Measurements from ENCODE around the gene SCAF1.

SCAF1 gene

DNA sequence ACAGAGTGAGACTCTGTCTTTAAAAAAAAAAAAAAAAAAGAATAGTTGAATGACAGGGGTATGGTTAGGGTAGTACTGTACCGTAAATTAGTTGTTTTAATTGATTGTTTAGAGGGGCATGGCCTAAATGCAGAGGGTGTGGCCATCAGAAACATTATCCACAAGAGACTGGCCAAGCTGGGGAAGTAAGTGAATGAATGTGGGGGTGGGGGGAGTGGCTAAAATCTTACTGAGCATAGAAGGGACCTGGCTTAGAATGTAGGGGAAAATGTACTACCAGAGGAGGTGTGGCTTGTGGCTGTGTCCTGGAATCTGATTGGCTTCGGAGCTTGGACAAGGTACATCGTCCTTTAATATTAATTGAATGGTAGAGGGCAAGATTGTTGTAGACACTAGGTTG is 27.5 kb downstream of the SCAF1 start:
- Histone ChIP-seq H3K4me1 (ENCODE audit: low read depth, poor library complexity, severe bottlenecking) (peaks cover 13% of the 10 kb centered on the region), H3K27ac (no peak overlapping the region), H4K20me1 (ENCODE audit: insufficient read depth) (no peaks in the 10 kb centered on the region), H3K9ac (no peak overlapping the region), H3K4me3 (IDR thresholded peaks at IDR 0.05; ENCODE audit: insufficient read depth, low read depth, low read length) (no peak overlapping the region), H2AFZ (ENCODE audit: low read depth) (no peak overlapping the region), H3K4me2 (no peak overlapping the region), H3K36me3 (ENCODE audit: insufficient read depth) (no peaks in the 10 kb centered on the region), H3K79me2 (ENCODE audit: insufficient read depth, low read depth) (peaks cover 26% of the 10 kb centered on the region), H3K27me3 (ENCODE audit: insufficient read depth, low read depth) (no peaks in the 10 kb centered on the region)
- TF ChIP-seq, protein P1, sequence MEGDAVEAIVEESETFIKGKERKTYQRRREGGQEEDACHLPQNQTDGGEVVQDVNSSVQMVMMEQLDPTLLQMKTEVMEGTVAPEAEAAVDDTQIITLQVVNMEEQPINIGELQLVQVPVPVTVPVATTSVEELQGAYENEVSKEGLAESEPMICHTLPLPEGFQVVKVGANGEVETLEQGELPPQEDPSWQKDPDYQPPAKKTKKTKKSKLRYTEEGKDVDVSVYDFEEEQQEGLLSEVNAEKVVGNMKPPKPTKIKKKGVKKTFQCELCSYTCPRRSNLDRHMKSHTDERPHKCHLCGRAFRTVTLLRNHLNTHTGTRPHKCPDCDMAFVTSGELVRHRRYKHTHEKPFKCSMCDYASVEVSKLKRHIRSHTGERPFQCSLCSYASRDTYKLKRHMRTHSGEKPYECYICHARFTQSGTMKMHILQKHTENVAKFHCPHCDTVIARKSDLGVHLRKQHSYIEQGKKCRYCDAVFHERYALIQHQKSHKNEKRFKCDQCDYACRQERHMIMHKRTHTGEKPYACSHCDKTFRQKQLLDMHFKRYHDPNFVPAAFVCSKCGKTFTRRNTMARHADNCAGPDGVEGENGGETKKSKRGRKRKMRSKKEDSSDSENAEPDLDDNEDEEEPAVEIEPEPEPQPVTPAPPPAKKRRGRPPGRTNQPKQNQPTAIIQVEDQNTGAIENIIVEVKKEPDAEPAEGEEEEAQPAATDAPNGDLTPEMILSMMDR (conservative IDR thresholded peaks at IDR 0.05; ENCODE audit: low read depth, low read length): no peak

DNA sequence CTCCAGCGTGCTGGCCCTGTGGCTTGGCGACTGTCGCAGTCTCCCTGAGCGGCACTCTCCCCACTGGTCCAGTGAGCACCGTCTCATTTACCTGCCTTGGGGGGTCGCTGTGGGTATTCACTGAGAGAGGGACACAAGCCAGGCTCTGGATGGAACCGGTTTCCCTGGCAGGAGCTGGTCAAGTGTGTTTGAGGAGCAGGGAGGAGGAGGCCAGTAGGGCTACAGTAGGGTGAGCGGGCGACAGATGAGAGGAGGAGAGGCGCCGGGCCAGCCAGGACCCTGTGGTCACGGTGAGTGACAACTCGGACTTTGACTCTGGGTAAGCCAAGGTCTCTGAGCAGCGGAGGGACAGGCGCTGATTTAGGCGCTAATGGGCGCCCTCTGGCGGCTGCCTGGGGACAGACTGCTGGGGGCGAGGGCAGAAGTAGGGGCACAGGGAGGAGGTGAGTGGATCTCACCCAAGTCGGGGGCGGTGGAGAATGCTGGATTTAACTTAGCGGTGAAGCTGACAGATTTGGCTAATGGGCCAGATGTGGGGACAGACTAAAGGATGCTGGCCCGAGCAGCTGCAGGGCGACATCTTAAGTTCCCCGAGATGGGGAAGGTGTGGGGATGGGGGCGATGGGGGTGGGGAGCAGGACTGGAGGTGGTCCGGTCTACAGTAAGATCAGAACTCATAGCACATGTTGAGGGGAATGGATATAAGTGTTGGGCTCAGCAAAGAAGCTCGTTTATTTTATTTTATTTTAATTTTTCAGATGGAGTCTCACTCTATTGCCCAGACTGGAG is 30.3 kb downstream of the SCAF1 start:
- 0 out of 2 replicates have a peak overlapping the region, but pooled peaks have one; percentile 9 for H2AFZ ChIP-seq (ENCODE audit: low read depth)
- H3K36me3 ChIP-seq (ENCODE audit: insufficient read depth): no peaks in the 10 kb centered on the region
- TF ChIP-seq, protein P1 (conservative IDR thresholded peaks at IDR 0.05; ENCODE audit: low read depth, low read length): peak; percentile 93
- H3K9ac ChIP-seq: no peak overlapping the region
- no peaks in the 10 kb centered on the region for H4K20me1 ChIP-seq (ENCODE audit: insufficient read depth)
- H3K4me1 ChIP-seq (ENCODE audit: low read depth, poor library complexity, severe bottlenecking): peaks cover 18% of the 10 kb centered on the region
- H3K4me2 ChIP-seq: peak overlapping the region; percentile 25; the same call in 1 of the 2 replicates
- H3K27me3 ChIP-seq (ENCODE audit: insufficient read depth, low read depth): no peaks in the 10 kb centered on the region
- peaks cover 8% of the 10 kb centered on the region; the same call in 1 of the 2 replicates for H3K79me2 ChIP-seq (ENCODE audit: insufficient read depth, low read depth)
- no peak overlapping the region for H3K4me3 ChIP-seq (IDR thresholded peaks at IDR 0.05; ENCODE audit: insufficient read depth, low read depth, low read length)
- H3K27ac ChIP-seq: no peak overlapping the region; the same call in 1 of the 2 replicates

DNA sequence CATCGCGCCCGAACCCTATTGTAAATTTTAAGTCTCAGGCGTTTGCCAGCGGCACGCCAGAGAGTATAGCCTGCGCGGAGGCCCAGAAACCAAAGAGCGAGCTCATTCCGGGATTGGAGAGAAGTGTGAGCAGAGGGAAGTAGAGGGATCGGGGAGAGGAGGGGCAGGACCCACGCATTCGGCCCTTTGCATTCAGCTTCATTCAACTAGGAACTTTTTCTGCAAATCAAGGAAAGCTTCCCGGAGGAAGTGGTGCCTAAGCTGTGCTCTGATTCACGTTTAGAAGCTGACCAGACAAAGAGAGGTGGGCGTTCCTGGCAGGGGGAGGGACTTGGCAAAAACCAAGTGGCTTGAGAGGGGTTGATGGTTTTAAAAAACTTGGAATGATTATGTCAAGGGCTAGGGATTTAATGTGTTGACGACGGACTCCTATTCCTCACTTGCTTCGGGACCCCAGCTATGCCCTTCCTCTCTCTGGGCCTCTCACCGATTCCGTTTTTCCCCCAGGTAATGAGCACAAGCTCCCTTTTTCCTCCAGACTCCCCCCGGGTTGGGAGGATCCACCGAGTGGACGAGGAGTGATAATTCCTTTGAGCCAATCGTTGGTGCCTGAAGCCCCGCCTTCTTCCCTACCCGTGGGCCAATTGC is 34.3 kb downstream of the SCAF1 start:
- Histone ChIP-seq H3K27ac (peak overlapping the region; percentile 94), H4K20me1 (ENCODE audit: insufficient read depth) (peaks cover 8% of the 10 kb centered on the region; the same call in 1 of the 2 replicates), H3K27me3 (ENCODE audit: insufficient read depth, low read depth) (no peaks in the 10 kb centered on the region), H3K4me2 (peak overlapping the region; percentile 59), H3K4me3 (IDR thresholded peaks at IDR 0.05; ENCODE audit: insufficient read depth, low read depth, low read length) (no peak overlapping the region), H3K9ac (peak overlapping the region; percentile 73), H3K79me2 (ENCODE audit: insufficient read depth, low read depth) (peaks cover 42% of the 10 kb centered on the region), H2AFZ (ENCODE audit: low read depth) (peak overlapping the region; percentile 56), H3K36me3 (ENCODE audit: insufficient read depth) (no peaks in the 10 kb centered on the region; the same call in 1 of the 2 replicates), H3K4me1 (ENCODE audit: low read depth, poor library complexity, severe bottlenecking) (peaks cover 40% of the 10 kb centered on the region)
- TF ChIP-seq, protein P1 (conservative IDR thresholded peaks at IDR 0.05; ENCODE audit: low read depth, low read length): no peak

DNA sequence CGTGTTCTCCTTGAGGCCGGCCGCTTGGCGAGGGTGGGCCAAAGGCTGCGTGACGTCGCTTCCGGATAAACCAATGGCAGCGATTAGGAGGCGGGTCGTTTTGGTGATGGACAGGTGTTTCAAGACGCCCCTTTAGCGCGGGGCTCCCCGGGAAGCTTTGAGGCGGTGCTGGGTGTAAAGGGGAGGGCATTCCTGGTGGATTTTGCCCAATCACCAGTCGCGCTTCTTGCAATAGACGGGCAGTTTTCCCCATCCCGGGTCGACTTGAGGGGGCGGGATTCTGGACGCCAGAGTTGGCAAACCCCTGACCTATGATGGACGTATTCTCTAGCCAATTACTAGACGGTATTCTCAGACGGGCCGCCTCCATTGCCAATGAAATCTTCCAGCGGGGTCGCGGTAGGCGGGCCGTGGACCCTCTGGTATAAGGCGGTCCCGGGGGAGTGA is 34.8 kb downstream of the SCAF1 start:
- peak overlapping the region; percentile 56; the same call in 1 of the 2 replicates for H2AFZ ChIP-seq (ENCODE audit: low read depth)
- no peak overlapping the region for H3K4me2 ChIP-seq
- no peaks in the 10 kb centered on the region for H3K27me3 ChIP-seq (ENCODE audit: insufficient read depth, low read depth)
- peak overlapping the region; percentile 96 for H3K9ac ChIP-seq
- H3K4me3 ChIP-seq (IDR thresholded peaks at IDR 0.05; ENCODE audit: insufficient read depth, low read depth, low read length): no peak overlapping the region
- H3K4me1 ChIP-seq (ENCODE audit: low read depth, poor library complexity, severe bottlenecking): peaks cover 41% of the 10 kb centered on the region
- peaks cover 10% of the 10 kb centered on the region; the same call in 1 of the 2 replicates for H4K20me1 ChIP-seq (ENCODE audit: insufficient read depth)
- peaks cover under 1% of the 10 kb centered on the region; the same call in 1 of the 2 replicates for H3K36me3 ChIP-seq (ENCODE audit: insufficient read depth)
- H3K79me2 ChIP-seq (ENCODE audit: insufficient read depth, low read depth): peaks cover 48% of the 10 kb centered on the region
- TF ChIP-seq, protein P1 (conservative IDR thresholded peaks at IDR 0.05; ENCODE audit: low read depth, low read length): no peak
- peak overlapping the region; percentile 94 for H3K27ac ChIP-seq

All from KMS-11 (cell line).